Measurements from ENCODE around the gene ZHX3. TPM values are rescaled to one million over a fixed set of nuclear protein-coding genes. Genes with fewer than 3 reads are reported as not detected.
A peak's percentile ranks its signal among the peaks of the same experiment; 100 is the strongest.

ZHX3 gene
- total RNA-seq, 1 donor from 2014 or later, result 14.5 TPM

- no peak overlapping the region for H3K4me3 ChIP-seq (ENCODE audit: low read depth, low read length)
- FAIRE-seq, result no peak
- no peaks in the 10 kb centered on the region for H3K27me3 ChIP-seq (ENCODE audit: control insufficient read depth, insufficient read depth, low read length)
- no peak for TF ChIP-seq CTCF (IDR thresholded peaks at IDR 0.05; ENCODE audit: insufficient read depth, low read length, severe bottlenecking)
- no peak for DNase-seq (ENCODE audit: low read depth)
- H3K36me3 ChIP-seq (ENCODE audit: control insufficient read depth, insufficient read depth, low read length), result peaks cover 57% of the 10 kb centered on the region
Measured at GRCh38 chr20:41163821-41164220, 153.7 kb downstream of the ZHX3 start.

GRCh38 chr20:41162396-41162795, 155.1 kb downstream of the ZHX3 start:
- Histone ChIP-seq H3K4me3 (ENCODE audit: low read depth, low read length) (no peak overlapping the region), H3K27me3 (ENCODE audit: control insufficient read depth, insufficient read depth, low read length) (no peaks in the 10 kb centered on the region), H3K36me3 (ENCODE audit: control insufficient read depth, insufficient read depth, low read length) (peaks cover 54% of the 10 kb centered on the region)
- TF ChIP-seq CTCF (IDR thresholded peaks at IDR 0.05; ENCODE audit: insufficient read depth, low read length, severe bottlenecking), result no peak
- DNase-seq (ENCODE audit: low read depth), result no peak
- FAIRE-seq, result no peak

- Histone ChIP-seq H3K4me3 (ENCODE audit: low read depth, low read length) (no peak overlapping the region), H3K27me3 (ENCODE audit: control insufficient read depth, insufficient read depth, low read length) (no peaks in the 10 kb centered on the region), H3K36me3 (ENCODE audit: control insufficient read depth, insufficient read depth, low read length) (peaks cover 51% of the 10 kb centered on the region)
- no peak for FAIRE-seq
- no peak for TF ChIP-seq CTCF (IDR thresholded peaks at IDR 0.05; ENCODE audit: insufficient read depth, low read length, severe bottlenecking)
- no peak for DNase-seq (ENCODE audit: low read depth)
Measured at GRCh38 chr20:41161886-41162285, 155.6 kb downstream of the ZHX3 start.

GRCh38 chr20:41160686-41161085, 156.8 kb downstream of the ZHX3 start:
- no peak overlapping the region for H3K4me3 ChIP-seq (ENCODE audit: low read depth, low read length)
- H3K36me3 ChIP-seq (ENCODE audit: control insufficient read depth, insufficient read depth, low read length), result peaks cover 41% of the 10 kb centered on the region
- peak; percentile 64 for FAIRE-seq
- DNase-seq (ENCODE audit: low read depth), result no peak
- no peaks in the 10 kb centered on the region for H3K27me3 ChIP-seq (ENCODE audit: control insufficient read depth, insufficient read depth, low read length)
- TF ChIP-seq CTCF (IDR thresholded peaks at IDR 0.05; ENCODE audit: insufficient read depth, low read length, severe bottlenecking), result no peak

GRCh38 chr20:41159547-41159946, 158.0 kb downstream of the ZHX3 start:
- DNase-seq (ENCODE audit: low read depth) (no peak), FAIRE-seq (no peak)
- no peak for TF ChIP-seq CTCF (IDR thresholded peaks at IDR 0.05; ENCODE audit: insufficient read depth, low read length, severe bottlenecking)
- peaks cover 32% of the 10 kb centered on the region for H3K36me3 ChIP-seq (ENCODE audit: control insufficient read depth, insufficient read depth, low read length)
- no peak overlapping the region for H3K4me3 ChIP-seq (ENCODE audit: low read depth, low read length)
- H3K27me3 ChIP-seq (ENCODE audit: control insufficient read depth, insufficient read depth, low read length), result no peaks in the 10 kb centered on the region

GRCh38 chr20:41158082-41158625, 159.4 kb downstream of the ZHX3 start:
- TF ChIP-seq CTCF (IDR thresholded peaks at IDR 0.05; ENCODE audit: insufficient read depth, low read length, severe bottlenecking), result no peak
- DNase-seq (ENCODE audit: low read depth) (no peak), FAIRE-seq (no peak)
- Histone ChIP-seq H3K36me3 (ENCODE audit: control insufficient read depth, insufficient read depth, low read length) (peaks cover 21% of the 10 kb centered on the region), H3K4me3 (ENCODE audit: low read depth, low read length) (no peak overlapping the region), H3K27me3 (ENCODE audit: control insufficient read depth, insufficient read depth, low read length) (no peaks in the 10 kb centered on the region)
